Stimulated activated CD4-positive, alpha-beta T cell treated with anti-CD3 and anti-CD28 coated beads, Interleukin-4, amount 100 ng/mL, for 48 hours (primary cell): ENCODE measurements around the gene SEC23B.
"Not testable (repeated sequence)": the region's sequence is repeated elsewhere in the genome, so short reads cannot be mapped to it uniquely, and the experiment has no call there.

Source experiments
- DNase-seq, 2 donors: peaks; one replicate each; pipeline ENCODE4 v3.0.0-alpha.2; 2020; ENCODE audit warnings: low read depth in 2 of 2

SEC23B gene

DNA sequence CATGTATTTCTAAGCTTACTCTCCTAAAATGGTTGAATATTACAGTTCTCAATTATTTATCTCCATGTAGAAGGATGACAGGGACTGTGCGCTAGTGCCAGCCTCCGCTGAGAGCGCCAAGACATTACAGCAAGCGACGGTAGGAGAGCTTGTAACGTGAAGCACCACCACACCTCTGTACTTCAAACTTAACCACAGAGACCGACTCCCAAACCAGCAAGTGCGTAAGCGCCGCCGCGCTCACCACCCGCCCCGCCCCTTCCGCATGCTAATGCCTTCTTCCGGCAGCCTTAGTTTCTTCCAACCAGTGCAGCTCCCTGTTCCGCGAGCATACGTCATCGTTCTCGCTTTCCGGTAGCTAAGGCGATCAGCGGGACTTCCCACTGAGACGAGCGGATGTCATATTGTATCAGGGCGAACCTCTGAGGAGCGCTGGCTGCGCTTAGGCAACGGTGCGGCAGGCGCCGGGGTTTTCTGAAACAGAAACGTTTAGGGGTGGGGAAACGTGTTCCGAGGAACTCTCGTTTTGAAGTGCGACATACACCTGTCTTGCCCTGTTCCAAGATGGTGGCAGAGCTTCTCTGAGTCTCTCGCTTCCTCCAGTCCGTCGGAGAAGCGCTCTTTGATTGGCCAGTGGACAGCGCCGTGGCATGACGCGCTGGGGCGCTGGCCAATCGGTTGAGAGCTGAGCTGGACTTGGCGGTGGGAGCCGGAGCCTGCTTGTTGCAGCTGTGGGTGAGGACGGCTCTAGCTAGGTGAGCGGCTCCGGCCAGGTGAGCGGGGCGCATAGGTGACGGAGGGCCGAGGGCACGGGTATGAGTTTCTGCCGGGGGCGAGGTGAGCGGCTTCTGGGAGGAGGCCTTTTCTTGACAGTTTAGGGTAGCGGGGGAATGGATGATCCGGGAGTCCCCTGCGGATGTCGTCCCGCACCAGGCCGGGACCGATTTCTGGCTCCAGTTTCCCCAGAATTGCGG, at the start of gene SEC23B:
Gene SEC23B, plus strand, starts transcription at position 723 of the 974 bp plus-strand sequence. CDS start 2,896 bp downstream, outside the sequence.
- peak; percentile 96 to 98 for DNase-seq

DNA sequence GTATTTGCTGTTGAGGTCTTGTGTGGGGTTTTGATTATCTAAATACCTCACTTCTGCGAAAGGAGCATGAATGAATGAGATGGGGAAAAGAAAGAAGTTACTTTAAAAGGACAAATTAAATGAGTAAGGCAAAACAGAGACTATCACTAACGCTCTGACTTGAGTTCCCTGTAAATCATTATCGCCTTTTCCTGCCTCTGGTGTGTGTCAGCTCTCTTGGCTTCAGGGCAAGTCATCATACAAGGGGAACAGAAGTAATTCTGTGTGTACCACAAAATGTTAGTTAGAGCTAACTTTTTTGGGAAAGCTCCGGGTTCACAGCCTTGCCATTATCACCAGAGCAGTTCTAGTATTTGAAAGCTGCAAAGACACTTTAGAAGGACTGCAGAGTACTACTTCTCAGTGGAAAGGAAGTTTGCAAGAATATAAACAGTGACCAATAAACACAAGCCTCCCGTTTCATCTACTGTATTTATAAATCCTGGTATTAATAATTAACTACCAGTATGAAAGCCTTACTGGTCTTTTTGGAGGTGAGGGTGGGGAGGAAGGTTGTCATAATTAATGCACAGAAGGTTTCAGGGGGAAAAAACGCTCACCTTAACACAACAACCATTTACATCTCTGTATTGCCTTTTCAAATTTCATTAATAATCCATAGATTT, 42.1 kb upstream of the SEC23B start:
- DNase-seq, result no peak

DNA sequence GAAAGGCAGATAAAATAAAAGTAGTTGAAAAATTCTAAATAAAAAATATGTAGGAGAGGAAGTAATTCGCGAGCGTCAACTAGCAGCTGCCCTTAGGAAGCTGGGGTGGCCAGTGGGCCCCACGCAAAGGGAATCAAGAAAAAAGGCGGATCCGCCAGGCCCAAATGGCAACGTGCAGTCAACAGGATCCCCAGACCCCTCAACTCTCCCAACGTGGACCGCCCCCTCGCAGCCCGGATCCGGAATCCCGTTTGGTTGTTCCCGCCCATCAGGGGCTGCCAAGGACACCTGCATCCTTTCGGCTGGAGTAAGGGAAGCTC, 41.2 kb upstream of the SEC23B start:
- no peak for DNase-seq

DNA sequence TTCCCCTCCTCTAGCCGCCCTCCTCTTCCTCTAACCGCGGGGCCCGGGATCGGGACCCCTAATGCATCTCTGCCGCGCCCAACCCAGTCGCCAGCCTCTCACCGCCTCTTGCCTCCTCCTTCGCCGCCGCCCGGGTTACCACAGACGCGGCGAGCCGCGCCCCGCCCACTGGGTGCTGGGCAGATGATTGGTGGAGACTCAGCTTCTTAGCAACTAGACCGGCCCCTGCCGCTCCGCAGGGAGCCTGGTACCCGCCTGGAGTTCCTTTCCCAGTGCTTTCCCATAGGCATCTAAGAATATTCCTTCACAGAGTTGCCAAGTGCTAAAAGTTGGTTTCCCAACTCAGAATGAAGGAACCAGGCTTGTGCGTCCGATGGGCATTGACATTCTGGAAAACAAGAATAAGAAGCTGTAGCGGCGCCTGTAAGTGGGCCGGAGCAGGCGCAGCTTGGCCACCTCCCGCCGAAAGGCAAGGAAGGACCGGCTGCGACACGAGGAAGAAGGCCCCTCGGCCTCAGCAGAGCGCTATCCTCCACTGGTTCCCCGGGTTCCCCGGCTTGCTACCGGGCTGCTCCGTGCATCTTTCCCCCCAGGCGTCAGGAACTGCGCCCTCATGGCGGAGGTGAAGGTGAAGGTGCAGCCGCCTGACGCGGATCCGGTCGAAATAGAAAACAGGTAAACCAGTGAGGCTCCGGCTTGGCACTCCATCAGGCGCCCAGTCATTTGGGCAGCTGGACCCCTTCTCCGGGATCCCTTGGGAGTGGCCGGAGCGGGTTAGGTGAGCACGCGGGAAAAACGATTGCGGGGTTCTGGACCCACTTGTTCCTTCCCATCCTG, 40.6 kb upstream of the SEC23B start, which contains the start of the genes DZANK1 and POLR3F:
Gene DZANK1, minus strand, starts transcription at position 137 of the 837 bp plus-strand sequence. CDS start 1,672 bp downstream, outside the sequence.
Gene POLR3F, plus strand, starts transcription at position 497 of the 837 bp plus-strand sequence. Its CDS starts 117 bp downstream, at position 614.
- DNase-seq, result peak; percentile 88 to 92

DNA sequence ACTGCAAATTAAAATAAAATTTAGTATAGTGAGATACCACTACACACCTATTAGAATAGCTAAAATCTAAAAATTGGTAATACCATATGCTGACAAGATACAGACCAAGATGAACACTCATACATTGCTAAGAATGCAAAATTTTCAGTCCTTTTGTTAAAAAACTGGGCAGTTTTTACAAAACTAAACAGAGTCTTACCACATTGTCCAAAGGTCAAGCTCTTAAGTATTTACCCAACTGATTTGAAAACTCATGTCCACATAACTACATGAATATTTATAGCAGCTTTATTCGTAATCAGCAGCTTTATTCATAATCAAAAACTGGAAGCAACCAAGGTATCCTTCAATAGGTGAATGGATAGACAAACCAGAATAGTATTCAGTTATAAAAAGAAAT, 30.5 kb upstream of the SEC23B start:
- DNase-seq, result no peak

DNA sequence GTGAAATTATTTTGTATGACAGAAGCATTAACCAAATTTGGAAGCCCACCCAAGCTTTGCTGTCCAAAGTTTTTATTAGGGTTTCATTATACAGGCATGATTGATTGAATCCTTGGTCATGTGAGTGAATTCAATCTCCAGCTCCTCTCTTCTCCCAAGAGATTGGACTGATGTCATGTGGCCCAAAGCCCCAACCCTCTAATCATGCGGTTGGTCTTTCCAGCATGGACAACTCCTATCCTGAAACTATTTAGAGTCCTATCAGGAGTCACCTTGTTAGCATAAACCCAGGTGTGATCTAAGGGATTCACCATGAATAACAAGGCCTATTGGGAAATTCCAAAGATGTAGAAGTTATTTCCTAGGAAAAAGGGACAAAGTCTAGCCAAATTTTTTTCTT, 29.9 kb upstream of the SEC23B start:
- no peak for DNase-seq

DNA sequence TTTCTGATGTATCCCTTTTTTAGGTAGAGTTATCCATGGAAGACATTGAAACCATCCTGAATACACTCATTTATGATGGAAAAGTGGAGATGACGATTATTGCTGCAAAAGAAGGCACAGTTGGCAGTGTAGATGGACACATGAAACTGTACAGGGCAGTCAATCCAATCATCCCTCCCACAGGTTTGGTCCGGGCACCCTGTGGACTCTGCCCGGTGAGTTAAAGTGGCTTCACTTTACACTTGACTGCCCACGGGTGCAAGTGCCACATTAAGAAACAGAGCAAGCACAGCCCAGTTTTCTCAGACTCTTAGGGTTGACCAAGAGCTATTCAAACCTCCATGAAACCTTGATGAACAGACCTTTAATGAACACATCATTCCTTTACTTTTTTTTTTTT, 26.1 kb upstream of the SEC23B start:
- DNase-seq, result no peak

DNA sequence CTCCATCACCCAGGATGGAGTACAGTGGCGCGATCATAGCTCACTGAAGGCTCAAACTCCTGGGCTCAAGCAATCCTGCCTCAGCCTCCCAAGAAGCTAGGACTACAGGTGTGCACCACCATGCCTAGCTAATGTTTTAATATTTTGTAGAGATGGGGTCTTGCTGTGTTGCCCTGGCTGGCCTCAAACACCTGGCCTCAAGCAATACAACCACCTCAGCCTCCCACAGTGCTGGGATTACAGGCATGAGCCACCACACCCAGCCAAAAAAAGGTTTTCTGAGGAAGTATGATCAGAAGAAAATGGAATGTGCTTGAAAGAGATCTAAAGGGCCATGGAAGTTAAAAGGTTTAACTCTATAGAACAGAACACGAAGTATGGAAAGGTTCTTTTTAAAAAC, 19.4 kb upstream of the SEC23B start:
- DNase-seq, result no peak

DNA sequence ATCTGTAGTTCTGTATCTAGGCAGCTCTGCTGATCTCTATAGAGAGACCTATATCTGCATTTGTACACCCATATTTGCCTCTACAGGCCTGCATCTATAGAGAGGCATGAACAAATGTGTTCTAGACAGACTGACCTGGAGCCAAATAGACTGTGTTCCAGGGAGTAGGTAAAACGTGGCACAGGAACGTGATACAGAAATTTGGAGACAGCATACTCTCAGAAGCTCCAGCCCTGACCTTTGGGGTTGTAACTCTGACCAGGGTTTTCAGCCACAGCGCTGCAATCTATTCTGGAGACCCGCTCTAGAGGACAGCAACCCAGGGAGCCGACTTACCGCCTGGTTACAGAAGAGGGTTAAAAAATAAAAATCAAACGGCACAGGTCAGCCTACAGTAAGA, 11.7 kb upstream of the SEC23B start:
- no peak for DNase-seq

DNA sequence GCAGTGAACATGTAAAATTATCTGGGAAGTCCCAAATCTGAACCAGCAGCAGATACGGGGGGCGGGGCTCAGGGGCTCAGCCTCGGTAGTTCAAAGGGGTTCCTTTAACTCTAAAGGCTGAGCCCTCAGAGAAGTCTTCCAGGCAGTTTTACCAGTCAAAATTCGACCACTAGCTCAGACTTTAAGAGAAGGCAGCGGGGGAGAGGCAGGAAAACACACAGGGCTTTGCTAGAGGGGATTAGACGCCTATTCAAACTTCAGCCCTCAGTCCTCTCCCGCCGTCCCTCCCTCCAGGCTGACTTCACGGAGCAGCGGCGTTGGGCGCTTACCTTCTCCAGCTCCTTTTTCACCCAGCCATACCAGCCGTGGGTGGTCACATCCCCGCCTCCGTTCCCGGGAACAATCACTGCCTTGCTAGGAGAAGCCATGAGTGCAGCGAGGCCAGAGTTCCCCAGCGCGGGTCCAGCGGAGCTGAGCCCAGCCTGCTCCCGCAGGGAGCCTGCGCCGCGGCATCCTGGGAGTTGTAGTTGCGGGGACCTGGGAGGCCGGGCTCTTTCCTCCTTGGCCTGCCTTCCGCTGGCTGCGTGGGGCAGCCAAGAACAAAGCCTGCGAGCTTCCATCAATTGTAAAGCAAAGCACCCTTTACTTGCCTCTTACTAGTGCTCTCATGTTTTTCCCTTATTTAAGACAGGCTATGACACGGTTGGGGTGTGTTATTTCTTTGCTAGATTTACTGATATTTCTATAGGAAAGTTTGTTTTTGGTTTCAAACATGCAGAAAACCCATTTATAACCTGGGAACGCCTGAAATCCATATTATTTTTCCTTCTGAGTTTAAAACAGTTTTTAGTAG, 10.8 kb upstream of the SEC23B start, which contains the start of gene RBBP9:
Gene RBBP9, minus strand, starts transcription at position 486 of the 853 bp plus-strand sequence. Its CDS starts 58 bp downstream, at position 428.
- DNase-seq, result peak; percentile 72 to 76

DNA sequence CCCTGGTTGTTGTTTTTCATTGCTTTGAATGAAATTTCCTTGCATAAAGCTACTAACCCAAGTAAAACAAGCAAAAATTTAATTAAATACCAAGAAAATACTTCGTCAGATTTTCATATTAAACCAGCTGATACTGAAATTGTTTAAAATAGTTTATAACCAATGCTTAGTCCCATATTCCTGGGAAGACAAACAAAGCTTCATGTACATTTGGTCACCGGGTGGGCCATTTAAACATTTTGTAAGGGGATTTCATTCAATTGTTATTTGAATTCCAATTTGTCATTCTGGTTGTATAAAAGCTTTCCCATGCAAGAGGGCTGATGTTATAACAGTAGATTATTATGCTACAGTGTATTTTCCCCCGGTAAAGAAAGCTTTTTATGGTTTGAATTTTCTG, 10.1 kb upstream of the SEC23B start:
- DNase-seq, result no peak

DNA sequence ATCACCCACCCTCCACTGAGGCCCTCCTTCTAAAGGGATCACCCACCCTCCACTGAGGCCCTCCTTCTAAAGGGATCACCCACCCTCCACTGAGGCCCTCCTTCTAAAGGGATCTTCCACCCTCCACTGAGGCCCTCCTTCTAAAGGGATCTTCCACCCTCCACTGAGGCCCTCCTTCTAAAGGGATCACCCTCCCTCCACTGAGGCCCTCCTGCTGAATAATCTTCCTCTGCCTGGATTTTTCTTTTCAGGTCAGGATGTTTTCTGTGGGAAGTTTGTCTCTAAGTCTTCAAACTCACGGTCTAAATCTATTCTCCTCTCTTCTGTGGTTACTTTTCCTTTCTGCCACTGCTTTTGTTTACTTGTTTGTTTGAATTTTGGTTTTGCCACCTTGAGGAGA, 6.1 kb upstream of the SEC23B start:
- DNase-seq, result not testable (repeated sequence)

DNA sequence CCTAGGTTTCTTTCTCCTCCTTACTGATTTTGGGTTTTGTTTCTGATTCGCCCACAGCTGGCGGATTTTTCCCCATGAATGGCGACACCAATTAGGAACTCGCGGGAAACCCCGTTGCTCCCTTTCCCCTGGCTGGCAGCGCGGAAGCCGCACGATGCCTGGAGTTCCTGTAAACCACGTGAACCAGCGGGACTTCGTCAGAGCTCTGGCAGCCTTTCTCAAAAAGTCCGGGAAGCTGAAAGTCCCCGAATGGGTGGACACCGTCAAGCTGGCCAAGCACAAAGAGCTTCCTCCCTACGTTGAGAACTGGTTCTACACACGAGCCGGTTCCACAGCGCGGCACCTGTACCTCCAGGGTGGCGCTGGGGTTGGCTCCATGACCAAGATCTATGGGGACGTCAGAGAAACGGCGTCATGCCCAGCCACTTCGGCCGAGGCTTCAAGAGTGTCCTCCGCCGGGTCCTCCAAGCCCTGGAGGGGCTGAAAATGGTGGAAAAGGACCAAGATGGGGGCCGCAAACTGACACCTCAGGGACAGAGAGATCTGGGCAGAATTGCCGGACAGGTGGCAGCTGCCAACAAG, 3.2 kb upstream of the SEC23B start:
- DNase-seq, result no peak

DNA sequence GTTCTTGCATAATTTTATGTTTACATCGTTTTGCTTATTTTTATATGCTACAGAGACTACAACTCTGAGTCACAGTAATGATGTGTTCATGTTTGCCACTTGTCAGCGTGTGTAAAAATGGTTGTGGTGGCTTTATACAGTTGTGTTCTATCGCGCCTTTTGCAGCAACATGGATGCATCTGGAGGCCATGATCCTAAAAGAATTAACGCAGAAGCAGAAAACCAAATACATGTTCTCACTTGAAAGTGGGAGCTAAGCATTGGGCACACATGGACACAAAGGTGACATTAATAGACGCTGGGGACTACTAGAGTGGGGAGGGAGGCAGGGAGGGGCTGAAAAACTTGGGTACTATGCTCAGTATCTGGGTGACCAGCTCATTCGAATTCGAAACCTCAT, 996 bp upstream of the SEC23B start:
- no peak for DNase-seq

DNA sequence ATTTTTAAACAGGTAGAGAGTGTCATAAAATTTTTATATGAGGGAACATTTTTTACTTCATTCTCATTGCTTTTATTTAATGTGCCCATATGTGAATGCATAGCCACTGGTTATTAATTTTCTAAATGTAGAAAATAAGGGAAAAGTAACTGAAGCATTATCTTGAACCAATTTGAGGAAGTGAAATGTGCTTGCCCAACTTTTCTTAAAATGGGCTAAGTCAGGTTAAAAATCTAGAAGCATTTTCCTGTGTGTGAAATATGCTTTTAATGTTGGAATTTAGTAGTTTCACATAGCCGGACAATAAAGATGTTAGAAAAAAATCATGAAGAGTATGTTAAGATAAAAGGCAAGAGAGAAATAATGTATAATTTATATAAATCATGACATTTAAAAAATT, 3.8 kb downstream of the SEC23B start:
- no peak for DNase-seq

DNA sequence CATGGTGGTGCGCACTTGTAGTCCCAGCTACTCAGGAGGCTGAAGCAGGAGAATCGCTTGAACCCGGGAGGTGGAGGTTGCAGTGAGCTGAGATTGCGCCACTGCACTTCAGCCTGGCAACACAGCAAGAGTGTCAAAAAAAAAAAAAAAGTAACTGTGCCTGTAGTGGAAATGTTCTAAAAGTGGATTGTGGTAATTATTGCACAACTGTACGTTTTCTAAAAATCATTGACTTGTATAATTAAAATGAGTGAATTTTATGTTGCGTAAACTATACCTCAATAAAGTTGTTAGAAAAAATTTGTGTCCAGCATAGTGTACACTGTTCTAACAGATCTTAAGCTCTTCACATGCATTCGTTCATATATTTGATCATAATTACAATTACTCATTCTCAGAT, 5.5 kb downstream of the SEC23B start:
- DNase-seq, result no peak

DNA sequence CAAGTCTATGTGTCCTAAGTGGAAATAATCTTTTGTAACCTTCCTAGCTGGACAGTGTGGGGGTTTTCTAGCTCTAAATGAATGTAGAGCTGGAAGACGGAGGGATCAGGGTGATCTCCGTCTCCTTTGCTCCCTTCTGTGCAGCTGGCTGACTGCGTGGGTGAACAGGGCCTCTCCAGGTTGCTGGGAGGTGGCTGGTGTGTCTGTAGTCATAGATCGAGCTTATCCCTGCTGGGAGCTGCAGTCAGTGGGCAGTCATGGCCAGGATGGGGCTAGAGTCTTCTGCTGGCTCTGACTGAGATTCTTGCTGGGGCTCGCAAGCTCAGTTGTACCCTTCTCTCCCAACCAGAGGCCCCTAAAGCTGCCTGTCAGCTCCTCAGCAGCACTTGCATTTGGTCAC, 6.4 kb downstream of the SEC23B start:
- DNase-seq, result no peak

DNA sequence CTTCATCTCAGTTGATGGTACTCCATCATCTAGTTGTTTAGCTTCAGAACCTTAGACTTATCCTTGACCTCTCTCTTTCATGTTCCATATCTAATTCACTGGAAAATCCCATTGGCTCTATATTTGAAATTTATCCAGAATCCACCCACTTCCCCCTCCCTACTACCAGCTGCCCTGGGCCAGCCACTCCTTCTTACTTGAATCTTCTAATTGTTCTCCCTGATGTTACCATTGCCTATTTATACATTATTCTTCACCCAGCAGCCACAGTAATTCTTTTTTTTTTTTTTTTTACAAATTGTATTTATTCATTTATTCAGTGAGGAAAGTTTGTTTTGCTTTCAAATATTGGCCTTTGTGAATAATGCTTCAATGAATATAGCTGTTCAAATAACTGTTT, 8.2 kb downstream of the SEC23B start:
- no peak for DNase-seq

DNA sequence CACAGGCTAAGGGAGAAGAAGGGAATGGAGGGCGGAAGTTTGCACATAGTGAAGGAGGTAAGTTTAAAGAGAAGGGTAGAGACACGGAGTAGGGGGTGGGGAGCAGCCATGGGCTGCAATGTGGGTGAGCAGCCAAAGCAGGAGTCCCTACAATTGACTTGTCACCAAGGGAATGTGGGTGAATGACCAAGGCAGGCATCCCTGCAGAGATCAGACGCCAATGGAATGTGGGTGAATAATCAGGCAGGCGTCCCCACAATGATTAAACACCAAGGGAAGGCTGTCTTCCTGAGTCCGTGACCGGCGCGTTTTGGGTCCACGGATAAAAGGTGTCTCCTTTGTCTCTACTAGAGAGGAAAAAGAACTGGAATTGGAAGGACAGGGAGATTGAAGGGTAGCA, 14.3 kb downstream of the SEC23B start:
- not testable (repeated sequence) for DNase-seq

DNA sequence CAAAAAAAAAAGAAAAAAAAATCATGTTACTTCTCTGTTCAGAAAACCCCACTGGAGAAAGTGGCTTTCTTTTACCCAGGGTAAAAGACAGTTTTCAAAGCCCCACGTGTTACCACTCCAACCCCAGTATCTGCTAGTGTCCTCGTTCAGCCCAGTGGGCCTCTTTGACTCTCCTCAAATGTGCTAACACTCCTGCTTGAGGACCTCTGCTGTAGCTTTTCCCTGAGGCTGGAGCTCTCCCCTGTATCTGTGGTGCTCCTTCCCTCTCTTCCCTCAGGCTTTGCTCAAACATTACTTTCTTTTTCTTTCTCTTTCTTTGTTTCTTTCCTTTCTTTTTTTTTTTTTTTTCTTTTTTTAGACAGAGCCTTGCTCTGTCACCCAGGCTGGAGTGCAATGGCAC, 15.3 kb downstream of the SEC23B start:
- no peak for DNase-seq

DNA sequence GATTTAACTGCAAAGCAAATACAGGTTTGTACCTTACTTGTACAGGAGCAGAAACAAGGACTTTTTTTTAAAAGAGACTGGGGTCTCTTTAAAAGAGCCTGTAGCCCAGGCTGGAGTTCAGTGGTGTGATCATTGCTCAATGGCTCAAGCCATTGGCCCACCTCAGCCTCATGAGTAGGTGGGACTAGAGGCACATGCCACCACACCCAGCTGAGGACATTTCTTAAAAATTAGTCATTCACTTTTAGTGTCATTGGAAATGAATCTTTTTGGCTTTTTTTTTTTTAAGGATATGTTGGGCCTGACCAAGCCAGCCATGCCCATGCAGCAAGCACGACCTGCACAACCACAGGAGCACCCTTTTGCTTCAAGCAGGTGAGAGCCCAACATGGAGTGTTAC, 16.9 kb downstream of the SEC23B start:
- DNase-seq, result no peak
